ENCODE results near the gene TSSC4. TPM values are rescaled to one million over a fixed set of nuclear protein-coding genes. Genes with fewer than 3 reads are reported as not detected.
A peak's percentile ranks its signal among the peaks of the same experiment; 100 is the strongest.

Gene TSSC4
- polyA plus RNA-seq, 1 donor, result 28.0 TPM

- no peaks in the 10 kb centered on the region for H3K27me3 ChIP-seq (ENCODE audit: control insufficient read depth, insufficient read depth, low read length)
- no peaks in the 10 kb centered on the region for H3K9me3 ChIP-seq (ENCODE audit: control insufficient read depth, low read depth, low read length)
- no CpG with 5 or more reads among the region's 10 CpGs for WGBS (ENCODE audit: insufficient coverage, low lambda C conversion rate)
- H3K36me3 ChIP-seq (ENCODE audit: control insufficient read depth, insufficient read depth, low read length), result no peaks in the 10 kb centered on the region
- no peak for DNase-seq
- no peak overlapping the region for H3K27ac ChIP-seq (ENCODE audit: low read length)
- no peaks in the 10 kb centered on the region for H3K4me1 ChIP-seq (ENCODE audit: control insufficient read depth, insufficient read depth, low read length)
- H3K4me3 ChIP-seq (ENCODE audit: low read length), result no peak overlapping the region
These were observed 31.7 kb upstream of the TSSC4 start for GRCh38 chr11:2368851-2369180.

- no peak overlapping the region for H3K4me3 ChIP-seq (ENCODE audit: low read length)
These were observed 31.2 kb upstream of the TSSC4 start for GRCh38 chr11:2369320-2369719.

GRCh38 chr11:2369896-2370295, 30.7 kb upstream of the TSSC4 start:
- Histone ChIP-seq H3K9me3 (ENCODE audit: control insufficient read depth, low read depth, low read length) (no peaks in the 10 kb centered on the region), H3K4me1 (ENCODE audit: control insufficient read depth, insufficient read depth, low read length) (no peaks in the 10 kb centered on the region), H3K27ac (ENCODE audit: low read length) (no peak overlapping the region), H3K4me3 (ENCODE audit: low read length) (no peak overlapping the region), H3K27me3 (ENCODE audit: control insufficient read depth, insufficient read depth, low read length) (no peaks in the 10 kb centered on the region), H3K36me3 (ENCODE audit: control insufficient read depth, insufficient read depth, low read length) (no peaks in the 10 kb centered on the region)
- no CpG with 5 or more reads among the region's 9 CpGs for WGBS (ENCODE audit: insufficient coverage, low lambda C conversion rate)
- no peak for DNase-seq

More at GRCh38 chr11:2369320-2369719, 31.2 kb upstream of the TSSC4 start:
- Histone ChIP-seq H3K36me3 (ENCODE audit: control insufficient read depth, insufficient read depth, low read length) (no peaks in the 10 kb centered on the region), H3K27ac (ENCODE audit: low read length) (no peak overlapping the region), H3K9me3 (ENCODE audit: control insufficient read depth, low read depth, low read length) (no peaks in the 10 kb centered on the region), H3K4me1 (ENCODE audit: control insufficient read depth, insufficient read depth, low read length) (no peaks in the 10 kb centered on the region), H3K27me3 (ENCODE audit: control insufficient read depth, insufficient read depth, low read length) (no peaks in the 10 kb centered on the region)
- WGBS (ENCODE audit: insufficient coverage, low lambda C conversion rate), result no CpG with 5 or more reads among the region's 12 CpGs
- DNase-seq, result no peak

GRCh38 chr11:2374456-2375201, 25.9 kb upstream of the TSSC4 start:
- Histone ChIP-seq H3K27ac (ENCODE audit: low read length) (no peak overlapping the region), H3K27me3 (ENCODE audit: control insufficient read depth, insufficient read depth, low read length) (no peaks in the 10 kb centered on the region), H3K4me3 (ENCODE audit: low read length) (no peak overlapping the region), H3K36me3 (ENCODE audit: control insufficient read depth, insufficient read depth, low read length) (no peaks in the 10 kb centered on the region), H3K9me3 (ENCODE audit: control insufficient read depth, low read depth, low read length) (peaks cover 3% of the 10 kb centered on the region), H3K4me1 (ENCODE audit: control insufficient read depth, insufficient read depth, low read length) (peaks cover 16% of the 10 kb centered on the region)
- WGBS (ENCODE audit: insufficient coverage, low lambda C conversion rate), result no CpG with 5 or more reads among the region's 15 CpGs
- no peak for DNase-seq

- no peak overlapping the region for H3K27ac ChIP-seq (ENCODE audit: low read length)
- no peak for DNase-seq
- H3K36me3 ChIP-seq (ENCODE audit: control insufficient read depth, insufficient read depth, low read length), result peaks cover 5% of the 10 kb centered on the region
- H3K9me3 ChIP-seq (ENCODE audit: control insufficient read depth, low read depth, low read length), result peaks cover 3% of the 10 kb centered on the region
- no CpG with 5 or more reads among the region's 6 CpGs for WGBS (ENCODE audit: insufficient coverage, low lambda C conversion rate)
- no peaks in the 10 kb centered on the region for H3K27me3 ChIP-seq (ENCODE audit: control insufficient read depth, insufficient read depth, low read length)
- H3K4me3 ChIP-seq (ENCODE audit: low read length), result no peak overlapping the region
- H3K4me1 ChIP-seq (ENCODE audit: control insufficient read depth, insufficient read depth, low read length), result peaks cover 17% of the 10 kb centered on the region
These were observed 25.2 kb upstream of the TSSC4 start for GRCh38 chr11:2375341-2375853.

GRCh38 chr11:2375964-2376551, 24.5 kb upstream of the TSSC4 start:
- Histone ChIP-seq H3K4me1 (ENCODE audit: control insufficient read depth, insufficient read depth, low read length) (peaks cover 17% of the 10 kb centered on the region), H3K4me3 (ENCODE audit: low read length) (no peak overlapping the region), H3K27ac (ENCODE audit: low read length) (no peak overlapping the region), H3K36me3 (ENCODE audit: control insufficient read depth, insufficient read depth, low read length) (peaks cover 5% of the 10 kb centered on the region), H3K9me3 (ENCODE audit: control insufficient read depth, low read depth, low read length) (peaks cover 8% of the 10 kb centered on the region), H3K27me3 (ENCODE audit: control insufficient read depth, insufficient read depth, low read length) (no peaks in the 10 kb centered on the region)
- 40% methylated on average over 1 of the region's 16 CpGs for WGBS (ENCODE audit: insufficient coverage, low lambda C conversion rate)
- DNase-seq, result no peak

- no CpG with 5 or more reads among the region's 65 CpGs for WGBS (ENCODE audit: insufficient coverage, low lambda C conversion rate)
- peaks cover 14% of the 10 kb centered on the region for H3K9me3 ChIP-seq (ENCODE audit: control insufficient read depth, low read depth, low read length)
- no peak for DNase-seq
- H3K36me3 ChIP-seq (ENCODE audit: control insufficient read depth, insufficient read depth, low read length), result peaks cover 5% of the 10 kb centered on the region
- peak within 1 kb of the TSS; percentile 95 for H3K27ac ChIP-seq (ENCODE audit: low read length)
- peaks cover 20% of the 10 kb centered on the region for H3K4me1 ChIP-seq (ENCODE audit: control insufficient read depth, insufficient read depth, low read length)
- H3K27me3 ChIP-seq (ENCODE audit: control insufficient read depth, insufficient read depth, low read length), result no peaks in the 10 kb centered on the region
- peak within 1 kb of the TSS; percentile 98 for H3K4me3 ChIP-seq (ENCODE audit: low read length)
These were observed 23.6 kb upstream of the TSSC4 start, which contains the start of gene CD81 for GRCh38 chr11:2376751-2377451. CD81 (plus strand) TSS chr11:2377310; CDS start chr11:2377550, 240 bp downstream.

GRCh38 chr11:2377511-2378443, 22.8 kb upstream of the TSSC4 start:
- no peaks in the 10 kb centered on the region for H3K27me3 ChIP-seq (ENCODE audit: control insufficient read depth, insufficient read depth, low read length)
- H3K36me3 ChIP-seq (ENCODE audit: control insufficient read depth, insufficient read depth, low read length), result peaks cover 10% of the 10 kb centered on the region
- peak overlapping the region; percentile 98 for H3K4me3 ChIP-seq (ENCODE audit: low read length)
- peaks cover 20% of the 10 kb centered on the region for H3K4me1 ChIP-seq (ENCODE audit: control insufficient read depth, insufficient read depth, low read length)
- peak overlapping the region; percentile 95 for H3K27ac ChIP-seq (ENCODE audit: low read length)
- no CpG with 5 or more reads among the region's 88 CpGs for WGBS (ENCODE audit: insufficient coverage, low lambda C conversion rate)
- peak in 1 of 2 donors; percentile 76 for DNase-seq
- peaks cover 14% of the 10 kb centered on the region for H3K9me3 ChIP-seq (ENCODE audit: control insufficient read depth, low read depth, low read length)

- no CpG with 5 or more reads among the region's 23 CpGs for WGBS (ENCODE audit: insufficient coverage, low lambda C conversion rate)
- H3K27ac ChIP-seq (ENCODE audit: low read length), result peak overlapping the region; percentile 95
- DNase-seq, result peak in 1 of 2 donors; percentile 45
- peak overlapping the region; percentile 98 for H3K4me3 ChIP-seq (ENCODE audit: low read length)
- peaks cover 24% of the 10 kb centered on the region for H3K4me1 ChIP-seq (ENCODE audit: control insufficient read depth, insufficient read depth, low read length)
- peaks cover 15% of the 10 kb centered on the region for H3K36me3 ChIP-seq (ENCODE audit: control insufficient read depth, insufficient read depth, low read length)
- peaks cover 14% of the 10 kb centered on the region for H3K9me3 ChIP-seq (ENCODE audit: control insufficient read depth, low read depth, low read length)
- no peaks in the 10 kb centered on the region for H3K27me3 ChIP-seq (ENCODE audit: control insufficient read depth, insufficient read depth, low read length)
These were observed 21.9 kb upstream of the TSSC4 start for GRCh38 chr11:2378527-2379210.

Data from large intestine (tissue), 3 donors.